PC-3 (cell line): ENCODE results near the gene CANT1. TPM values are rescaled to one million over a fixed set of nuclear protein-coding genes. Genes with fewer than 3 reads are reported as not detected.

ENCODE experiments used
- ATAC-seq: fragments of 200-7000 bp; cut with Tn5 transposase; 2 replicates; pipeline ENCODE4 v1.9.1; 2020; ENCODE audit warnings: mild to moderate bottlenecking, moderate library complexity
- BruUV-seq: library from RNA; stranded (reverse); fragments of 400-500 nt; replicated peaks from 2 replicates; lab custom pipeline; 2021; lab: Mats Ljungman, UMichigan
- CTCF ChIA-PET: fragments of 300-600 bp; sonication (Branson Sonifier 250); formaldehyde crosslinking; loops from one replicate; lab custom pipeline; 2022; ENCODE audit warnings: antibody characterized with exemption; lab: Charles Lee
- POLR2A ChIA-PET: fragments of 300-600 bp; sonication (Branson Sonifier 250); formaldehyde crosslinking; loops from one replicate; lab custom pipeline; 2022; ENCODE audit warnings: antibody characterized with exemption; ENCODE audit not compliant: unreplicated experiment; lab: Charles Lee
- DNase-seq: peaks from one replicate; pipeline ENCODE4 v3.0.0-alpha.2; 2015
- H2AFZ ChIP-seq: fragments of 300-600 bp; sonication (generic); 2 replicates; pipeline ENCODE4 v1.6.0; 2016; ENCODE audit warnings: antibody characterized with exemption, low read length
- H3F3A ChIP-seq: fragments of 300-600 bp; sonication (generic); one replicate; pipeline ENCODE4 v1.6.0; 2017; ENCODE audit warnings: antibody characterized with exemption, low read length, control low read depth, mild to moderate bottlenecking; ENCODE audit not compliant: unreplicated experiment
- H3K27ac ChIP-seq: fragments of 300-600 bp; sonication (generic); 2 replicates; pipeline ENCODE4 v1.5.1; 2016; ENCODE audit warnings: mild to moderate bottlenecking, low read length
- H3K27me3 ChIP-seq: fragments of 300-600 bp; sonication (generic); 2 replicates; pipeline ENCODE4 v1.6.1; 2016; ENCODE audit warnings: low read length, mixed read lengths
- H3K36me3 ChIP-seq: fragments of 300-600 bp; sonication (generic); 2 replicates; pipeline ENCODE4 v1.6.1; 2016; ENCODE audit warnings: low read depth, mixed run types, low read length, mixed read lengths
- H3K4me1 ChIP-seq: fragments of 300-600 bp; sonication (generic); 2 replicates; pipeline ENCODE4 v1.5.1; 2016; ENCODE audit warnings: low read length; ENCODE audit not compliant: insufficient read depth
- H3K4me2 ChIP-seq: fragments of 300-600 bp; sonication (generic); 2 replicates; pipeline ENCODE4 v1.6.0; 2016; ENCODE audit warnings: low read length
- H3K4me3 ChIP-seq: fragments of 300-600 bp; sonication (generic); 2 replicates; pipeline ENCODE4 v1.5.1; 2016; ENCODE audit warnings: mild to moderate bottlenecking, low read length, mixed read lengths
- H3K79me2 ChIP-seq: fragments of 300-600 bp; sonication (generic); 2 replicates; pipeline ENCODE4 v1.6.1; 2017; ENCODE audit warnings: low read length, mixed read lengths
- H3K9ac ChIP-seq: fragments of 300-600 bp; sonication (generic); 2 replicates; pipeline ENCODE4 v1.6.0; 2016; ENCODE audit warnings: mild to moderate bottlenecking, low read length
- H3K9me2 ChIP-seq: fragments of 300-600 bp; sonication (generic); replicated peaks from 2 replicates; pipeline ENCODE4 v1.6.1; 2016; ENCODE audit warnings: mixed run types, low read length, mixed read lengths
- H3K9me3 ChIP-seq: fragments of 300-600 bp; sonication (generic); 2 replicates; pipeline ENCODE4 v1.6.1; 2016; ENCODE audit warnings: low read length, mixed read lengths
- H4K20me1 ChIP-seq: fragments of 300-600 bp; sonication (generic); 2 replicates; pipeline ENCODE4 v1.6.1; 2016; ENCODE audit warnings: low read length, mixed read lengths
- CTCF ChIP-seq: fragments of 300-600 bp; sonication (generic); conservative IDR thresholded peaks from 2 replicates; pipeline ENCODE4 v1.5.1; 2017; ENCODE audit warnings: antibody characterized with exemption, low read depth, mild to moderate bottlenecking, low read length
- EZH2 ChIP-seq: fragments of 300-600 bp; sonication (generic); IDR thresholded peaks from one replicate; pipeline ENCODE4 v1.6.1; 2017; ENCODE audit warnings: antibody characterized with exemption, mild to moderate bottlenecking, low read length; ENCODE audit not compliant: unreplicated experiment
- EZH2phosphoT487 ChIP-seq: fragments of 300-600 bp; sonication (generic); IDR thresholded peaks from 2 replicates; pipeline ENCODE4 v1.6.1; 2018; ENCODE audit warnings: mild to moderate bottlenecking, antibody characterized with exemption, low read length, borderline replicate concordance
- intact Hi-C: fragments of 100-400 bp; cut with micrococcal nuclease; formaldehyde crosslinking; loops from 2 replicates; pipeline ENCODE4 v1.9.0; 2023
- total RNA-seq: library from RNA; depleted of rRNA; stranded (reverse); fragments of >200 nt; gene quantifications from 2 replicates; pipeline ENCODE4 v1.2.3, GENCODE V29; 2014

CANT1 gene
- total RNA-seq, 1 experiment from 2014 or later: 191 TPM

DNA sequence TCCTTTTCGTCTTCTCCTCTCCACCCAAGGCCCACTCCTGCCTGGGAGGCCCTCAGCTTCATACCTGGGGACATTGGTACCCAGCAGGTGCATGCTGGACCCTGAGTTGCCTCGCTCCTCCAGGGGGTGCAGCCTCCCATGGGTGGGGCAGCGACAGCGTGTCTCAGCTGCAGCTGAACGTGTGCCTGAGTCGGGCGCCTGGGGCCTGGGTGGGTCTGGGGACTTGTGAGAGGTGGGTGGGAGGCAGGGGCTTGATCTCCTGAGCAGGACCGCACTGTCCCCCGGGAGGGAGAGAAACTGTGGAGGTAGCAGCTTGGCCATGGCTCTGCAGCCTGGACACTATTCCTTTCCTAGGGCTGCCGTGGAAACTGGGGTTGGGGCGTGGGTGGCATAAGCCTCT is 40.3 kb upstream of the CANT1 start:
- TF ChIP-seq EZH2 (no peak), EZH2phosphoT487 (no peak), CTCF (no peak)
- Histone ChIP-seq H3K4me3 (no peak overlapping the region), H3K9me3 (no peaks in the 10 kb centered on the region), H3K4me1 (no peaks in the 10 kb centered on the region), H3F3A (no peaks in the 10 kb centered on the region), H3K79me2 (no peaks in the 10 kb centered on the region), H3K27ac (no peak overlapping the region), H3K36me3 (no peaks in the 10 kb centered on the region), H3K9ac (no peak overlapping the region), H2AFZ (no peak overlapping the region), H3K9me2 (no peaks in the 10 kb centered on the region), H3K27me3 (no peaks in the 10 kb centered on the region), H4K20me1 (no peaks in the 10 kb centered on the region), H3K4me2 (no peak overlapping the region)
- ChIA-PET CTCF (no interaction called here), POLR2A (no interaction called here)
- ATAC-seq: no peak
- intact Hi-C loops: no loop called here
- DNase-seq: no peak
- BruUV-seq: no TSS peak

- Histone ChIP-seq H3F3A (no peaks in the 10 kb centered on the region), H4K20me1 (no peaks in the 10 kb centered on the region), H3K9ac (no peak overlapping the region), H3K9me3 (no peaks in the 10 kb centered on the region), H3K36me3 (no peaks in the 10 kb centered on the region), H3K27me3 (no peaks in the 10 kb centered on the region), H2AFZ (no peak overlapping the region), H3K9me2 (no peaks in the 10 kb centered on the region), H3K4me3 (no peak overlapping the region), H3K79me2 (no peaks in the 10 kb centered on the region), H3K4me1 (no peaks in the 10 kb centered on the region), H3K4me2 (no peak overlapping the region), H3K27ac (no peak overlapping the region)
- intact Hi-C loops: no loop called here
- ChIA-PET CTCF (interaction anchor here (0.6 kb wide), 1 partner anchor 169 kb away, joined by 3 read pairs; no protein-coding TSS in a partner anchor), POLR2A (no interaction called here)
- ATAC-seq: no peak
- DNase-seq: no peak
- BruUV-seq: no TSS peak
- TF ChIP-seq EZH2phosphoT487 (no peak), CTCF (no peak), EZH2 (no peak)
Observed at GRCh38 chr17:79048826-79049755, 39.5 kb upstream of the CANT1 start.
